SK-N-SH (cell line): Measurements from ENCODE around the gene RAB10. TPM values are rescaled to one million over a fixed set of nuclear protein-coding genes. Genes with fewer than 3 reads are reported as not detected.

Source experiments
- CTCF ChIA-PET: fragments of 300-600, 350-600 bp; formaldehyde crosslinking; extraction: SDS; loops from one replicate; lab custom pipeline; 2021; lab: Yijun Ruan, JAX
- POLR2A ChIA-PET: fragments of 350-600 bp; sonication (Branson Sonifier 250); formaldehyde crosslinking; extraction: SDS; loops from one replicate; lab custom pipeline; 2020; ENCODE audit warnings: antibody characterized with exemption, inconsistent platforms; lab: Yijun Ruan, JAX
- DNase-seq: peaks from one replicate; pipeline ENCODE4 v3.0.0; 2012
- H2AFZ ChIP-seq: fragments of 200-600 bp; sonication (generic); 2 replicates; pipeline ENCODE4 v1.8.1; 2016; ENCODE audit warnings: antibody characterized with exemption, mild to moderate bottlenecking, low read depth
- H3F3A ChIP-seq: fragments of 200-600 bp; sonication (generic); replicated peaks from 2 replicates; pipeline ENCODE3; 2016; ENCODE audit warnings: antibody characterized with exemption, mild to moderate bottlenecking; ENCODE audit not compliant: insufficient read depth
- H3K27ac ChIP-seq, 2 experiments: fragments of 200-500 bp in 1 of 2; fragments of 200-600 bp in 1 of 2; sonication (Bioruptor generic) in 1 of 2; sonication (generic), shearing (Covaris generic) in 1 of 2; 2 replicates each; pipeline versions ENCODE4 v1.5.1 to v1.6.1; 2014 to 2016; ENCODE audit warnings: low read depth in 2 of 2, inconsistent platforms in 1 of 2, low read length in 1 of 2, mild to moderate bottlenecking in 1 of 2, mixed read lengths in 1 of 2
- H3K27me3 ChIP-seq: fragments of 200-600 bp; sonication (generic), shearing (Covaris generic); 2 replicates; pipeline ENCODE4 v1.6.1; 2016; ENCODE audit warnings: mixed run types; ENCODE audit not compliant: insufficient read depth
- H3K36me3 ChIP-seq, 2 experiments: fragments of 200-500 bp in 1 of 2; fragments of 200-600 bp in 1 of 2; sonication (Bioruptor generic) in 1 of 2; sonication (generic) in 1 of 2; replicated peaks in 1 of 2; 2 replicates each; pipeline versions ENCODE3 to v1.5.1; 2014 to 2016; ENCODE audit warnings: low read length in 1 of 2, mild to moderate bottlenecking in 1 of 2; ENCODE audit not compliant: insufficient read depth in 2 of 2, control insufficient read depth in 1 of 2
- H3K4me1 ChIP-seq, 2 experiments: fragments of 200-500 bp in 1 of 2; fragments of 200-600 bp in 1 of 2; sonication (Bioruptor generic) in 1 of 2; sonication (generic), shearing (Covaris generic) in 1 of 2; 2 replicates each; pipeline versions ENCODE4 v1.5.1 to v1.6.1; 2014 to 2016; ENCODE audit warnings: low read depth in 1 of 2, low read length in 1 of 2, mixed run types in 1 of 2; ENCODE audit not compliant: insufficient read depth in 2 of 2, control insufficient read depth in 1 of 2
- H3K4me2 ChIP-seq: fragments of 200-600 bp; sonication (generic), shearing (Covaris generic); 2 replicates; pipeline ENCODE4 v1.6.1; 2017; ENCODE audit warnings: mixed run types
- H3K4me3 ChIP-seq, 2 experiments: fragments of 200-500 bp in 1 of 2; fragments of 200-600 bp in 1 of 2; sonication (Bioruptor generic) in 1 of 2; sonication (generic), shearing (Covaris generic) in 1 of 2; 2 replicates each; pipeline versions ENCODE4 v1.5.1 to v1.8.1; 2014 to 2016; ENCODE audit warnings: low read depth in 2 of 2, inconsistent platforms in 1 of 2, low read length in 1 of 2, mild to moderate bottlenecking in 1 of 2, mixed read lengths in 1 of 2, moderate library complexity in 1 of 2
- H3K79me2 ChIP-seq: fragments of 200-600 bp; sonication (generic); 2 replicates; pipeline ENCODE4 v1.8.1; 2017; ENCODE audit warnings: mild to moderate bottlenecking; ENCODE audit not compliant: insufficient read depth
- H3K9ac ChIP-seq: fragments of 200-600 bp; sonication (generic); 2 replicates; pipeline ENCODE4 v1.6.1; 2017; ENCODE audit warnings: mixed run types
- H3K9me2 ChIP-seq: fragments of 200-600 bp; sonication (generic); 2 replicates; pipeline ENCODE4 v1.6.1; 2017; ENCODE audit warnings: mixed run types
- H3K9me3 ChIP-seq: fragments of 200-600 bp; sonication (generic); 2 replicates; pipeline ENCODE4 v1.6.1; 2017; ENCODE audit warnings: mixed run types, mild to moderate bottlenecking, moderate library complexity
- H4K20me1 ChIP-seq: fragments of 200-600 bp; sonication (generic); 2 replicates; pipeline ENCODE4 v1.6.1; 2017; ENCODE audit warnings: mild to moderate bottlenecking, mixed run types; ENCODE audit not compliant: insufficient read depth
- CHD2 ChIP-seq: fragments of 150-350 bp; IDR thresholded peaks from 2 replicates; pipeline ENCODE4 v1.6.1; 2018; ENCODE audit warnings: low read length; ENCODE audit not compliant: partially characterized antibody
- ELF1 ChIP-seq: IDR thresholded peaks from 2 replicates; pipeline ENCODE4 v1.4.0; 2012
- EZH2phosphoT487 ChIP-seq: fragments of 200-600 bp; sonication (generic); IDR thresholded peaks from 2 replicates; pipeline ENCODE4 v1.6.1; 2017; ENCODE audit warnings: low read depth, mixed run types, mild to moderate bottlenecking, antibody characterized with exemption, moderate library complexity, borderline replicate concordance
- FOSL2 ChIP-seq: IDR thresholded peaks from 2 replicates; pipeline ENCODE4 v1.4.0; 2012; ENCODE audit warnings: low read depth, mild to moderate bottlenecking, moderate library complexity, borderline replicate concordance
- FOXJ3 ChIP-seq: sonication (generic); formaldehyde crosslinking; IDR thresholded peaks from 2 replicates; pipeline ENCODE4 v1.5.1; 2020; ENCODE audit warnings: mild to moderate bottlenecking, missing genetic modification reagents
- GABPA ChIP-seq: IDR thresholded peaks from 2 replicates; pipeline ENCODE4 v1.4.0; 2012; ENCODE audit warnings: low read depth, mild to moderate bottlenecking
- JUND ChIP-seq: IDR thresholded peaks from 2 replicates; pipeline ENCODE4 v1.4.0; 2012
- MEF2A ChIP-seq: IDR thresholded peaks from 2 replicates; pipeline ENCODE4 v1.4.0; 2012; ENCODE audit warnings: low read depth, borderline replicate concordance
- MXI1 ChIP-seq: IDR thresholded peaks from 2 replicates; pipeline ENCODE4 v1.6.1; 2012; ENCODE audit warnings: mild to moderate bottlenecking, low read depth, low read length, improper control_type of control experiment
- NFIC ChIP-seq: IDR thresholded peaks from 2 replicates; pipeline ENCODE4 v1.4.0; 2012; ENCODE audit warnings: borderline replicate concordance
- NRF1 ChIP-seq: IDR thresholded peaks from 2 replicates; pipeline ENCODE4 v1.6.1; 2012; ENCODE audit warnings: low read depth, mild to moderate bottlenecking, low read length
- POLR2AphosphoS5 ChIP-seq: IDR thresholded peaks from 2 replicates; pipeline ENCODE4 v1.6.1; 2012; ENCODE audit warnings: low read depth, low read length
- RAD21 ChIP-seq: IDR thresholded peaks from 2 replicates; pipeline ENCODE4 v1.6.1; 2012; ENCODE audit warnings: mild to moderate bottlenecking, low read length
- RXRA ChIP-seq: IDR thresholded peaks from 2 replicates; pipeline ENCODE4 v1.4.0; 2012; ENCODE audit warnings: low read depth, mild to moderate bottlenecking, borderline replicate concordance
- SIN3A ChIP-seq: IDR thresholded peaks from 2 replicates; pipeline ENCODE4 v1.6.1; 2012; ENCODE audit warnings: low read depth, mild to moderate bottlenecking, low read length, moderate library complexity, borderline replicate concordance
- TEAD4 ChIP-seq: IDR thresholded peaks from 2 replicates; pipeline ENCODE4 v1.4.0; 2012; ENCODE audit warnings: mild to moderate bottlenecking, borderline replicate concordance; ENCODE audit not compliant: insufficient read depth
- WGBS: methylation state at CpG from one replicate; pipeline ENCODE4 v1.1.6; 2017; ENCODE audit warnings: low lambda C conversion rate; 5-methylcytosine and 5-hydroxymethylcytosine counted together
- polyA plus RNA-seq, 3 experiments: library from polyadenylated mRNA; depleted of rRNA; stranded (reverse); fragments of >200 nt; gene quantifications; 2 replicates each; pipeline ENCODE4 v1.2.3, GENCODE V29; 2012
- TF ChIP-seq, protein P1 (sequence below): IDR thresholded peaks from 2 replicates; pipeline ENCODE4 v1.6.1; 2012; ENCODE audit warnings: mild to moderate bottlenecking, low read depth, low read length, moderate library complexity
- TF ChIP-seq, protein P2 (sequence below): IDR thresholded peaks from 2 replicates; pipeline ENCODE4 v1.4.0; 2012; ENCODE audit warnings: low read depth
- TF ChIP-seq, protein P3 (sequence below): fragments of 150-350 bp; IDR thresholded peaks from 2 replicates; pipeline ENCODE4 v1.6.1; 2016; ENCODE audit warnings: mild to moderate bottlenecking, low read depth, low read length
- TF ChIP-seq, protein P4 (sequence below): IDR thresholded peaks from 2 replicates; pipeline ENCODE4; 2012
- TF ChIP-seq, protein P5 (sequence below): fragments of 150-350 bp; IDR thresholded peaks from 2 replicates; pipeline ENCODE4 v1.6.1; 2017; ENCODE audit warnings: antibody characterized with exemption, low read length, low read depth, borderline replicate concordance

Gene RAB10
- polyA plus RNA-seq, 1 of the 3 experiments (the other 2 are of a cell fraction) = 47.5 TPM

DNA sequence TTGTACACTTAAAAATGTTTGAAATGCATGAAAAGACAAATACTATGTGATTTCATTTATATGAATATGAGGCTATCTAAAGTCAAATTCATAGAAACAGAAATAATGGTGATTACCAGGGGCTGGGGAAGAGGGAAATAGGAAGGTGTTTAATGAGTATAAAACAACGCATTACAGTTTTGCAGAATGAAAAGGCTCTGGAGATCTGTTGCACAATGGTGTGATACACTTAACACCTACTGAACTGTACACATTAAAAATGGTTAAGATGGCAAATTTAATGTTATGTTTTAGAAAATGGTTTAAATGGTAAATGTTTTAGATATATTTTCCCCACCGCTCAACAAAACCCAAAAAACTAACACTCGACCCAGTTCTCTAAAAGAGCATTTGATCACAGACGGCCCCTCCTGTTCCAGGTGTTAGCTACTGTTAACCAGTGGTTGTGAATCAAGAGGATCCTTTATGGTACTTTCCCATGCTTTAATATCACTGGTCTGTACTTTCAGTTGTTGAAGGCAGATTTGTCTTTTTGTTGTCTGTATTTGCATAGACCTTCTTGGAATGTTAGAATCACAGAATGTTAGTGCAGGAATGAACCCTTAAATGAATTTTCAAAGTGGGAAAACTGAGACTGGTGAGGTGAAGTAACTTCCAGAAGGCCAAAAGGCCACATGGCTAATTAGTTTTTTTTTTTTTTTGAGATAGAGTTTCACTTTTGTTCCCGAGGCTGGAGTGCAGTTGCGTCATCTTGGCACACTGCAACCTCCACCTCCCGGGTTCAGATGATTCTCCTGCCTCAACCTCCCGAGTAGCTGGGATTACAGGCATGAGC, 10.2 kb downstream of the RAB10 start (continued):
- TF ChIP-seq, protein P1, sequence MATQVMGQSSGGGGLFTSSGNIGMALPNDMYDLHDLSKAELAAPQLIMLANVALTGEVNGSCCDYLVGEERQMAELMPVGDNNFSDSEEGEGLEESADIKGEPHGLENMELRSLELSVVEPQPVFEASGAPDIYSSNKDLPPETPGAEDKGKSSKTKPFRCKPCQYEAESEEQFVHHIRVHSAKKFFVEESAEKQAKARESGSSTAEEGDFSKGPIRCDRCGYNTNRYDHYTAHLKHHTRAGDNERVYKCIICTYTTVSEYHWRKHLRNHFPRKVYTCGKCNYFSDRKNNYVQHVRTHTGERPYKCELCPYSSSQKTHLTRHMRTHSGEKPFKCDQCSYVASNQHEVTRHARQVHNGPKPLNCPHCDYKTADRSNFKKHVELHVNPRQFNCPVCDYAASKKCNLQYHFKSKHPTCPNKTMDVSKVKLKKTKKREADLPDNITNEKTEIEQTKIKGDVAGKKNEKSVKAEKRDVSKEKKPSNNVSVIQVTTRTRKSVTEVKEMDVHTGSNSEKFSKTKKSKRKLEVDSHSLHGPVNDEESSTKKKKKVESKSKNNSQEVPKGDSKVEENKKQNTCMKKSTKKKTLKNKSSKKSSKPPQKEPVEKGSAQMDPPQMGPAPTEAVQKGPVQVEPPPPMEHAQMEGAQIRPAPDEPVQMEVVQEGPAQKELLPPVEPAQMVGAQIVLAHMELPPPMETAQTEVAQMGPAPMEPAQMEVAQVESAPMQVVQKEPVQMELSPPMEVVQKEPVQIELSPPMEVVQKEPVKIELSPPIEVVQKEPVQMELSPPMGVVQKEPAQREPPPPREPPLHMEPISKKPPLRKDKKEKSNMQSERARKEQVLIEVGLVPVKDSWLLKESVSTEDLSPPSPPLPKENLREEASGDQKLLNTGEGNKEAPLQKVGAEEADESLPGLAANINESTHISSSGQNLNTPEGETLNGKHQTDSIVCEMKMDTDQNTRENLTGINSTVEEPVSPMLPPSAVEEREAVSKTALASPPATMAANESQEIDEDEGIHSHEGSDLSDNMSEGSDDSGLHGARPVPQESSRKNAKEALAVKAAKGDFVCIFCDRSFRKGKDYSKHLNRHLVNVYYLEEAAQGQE = no peak
- TF ChIP-seq FOSL2 (no peak), FOXJ3 (no peak), MEF2A (no peak), CHD2 (no peak), TEAD4 (no peak), RAD21 (no peak), JUND (no peak), SIN3A (no peak)

DNA sequence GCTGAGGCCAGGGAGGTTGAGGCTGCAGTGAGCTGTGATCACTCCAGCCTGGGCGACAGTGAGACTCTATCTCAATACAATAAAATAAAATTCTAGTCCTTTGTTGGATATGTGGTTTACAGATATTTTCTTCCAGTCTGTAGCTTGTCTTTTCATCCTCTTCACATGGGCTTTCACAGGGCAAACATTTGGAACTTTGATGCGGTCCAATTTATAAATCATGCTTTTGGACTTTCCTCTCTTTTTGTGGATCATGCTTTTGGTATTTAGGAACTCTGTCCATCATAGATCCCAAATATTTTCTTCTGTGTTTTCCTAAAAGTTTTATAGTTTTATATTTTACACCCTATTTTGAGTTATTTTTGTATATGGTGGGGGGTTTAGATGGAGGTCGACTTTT, 14.9 kb downstream of the RAB10 start:
- ChIA-PET POLR2A (interaction anchor here (0.8 kb wide), 1 partner anchor 14 kb away, joined by 3 read pairs; no protein-coding TSS in a partner anchor), CTCF (interaction anchor here (0.9 kb wide), 1 partner anchor 13 kb away, joined by 4 read pairs; no protein-coding TSS in a partner anchor)
- no peak for DNase-seq
- TF ChIP-seq RXRA = no peak
- TF ChIP-seq, protein P2, sequence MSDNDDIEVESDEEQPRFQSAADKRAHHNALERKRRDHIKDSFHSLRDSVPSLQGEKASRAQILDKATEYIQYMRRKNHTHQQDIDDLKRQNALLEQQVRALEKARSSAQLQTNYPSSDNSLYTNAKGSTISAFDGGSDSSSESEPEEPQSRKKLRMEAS = no peak
- TF ChIP-seq JUND = no peak
- no peak for TF ChIP-seq MEF2A
- TF ChIP-seq EZH2phosphoT487 = no peak
- no peak for TF ChIP-seq RAD21
- no peak for TF ChIP-seq NRF1
- no peak for TF ChIP-seq ELF1
- TF ChIP-seq NFIC = no peak
- no peak for TF ChIP-seq CHD2
- TF ChIP-seq GABPA = no peak
- no peak for TF ChIP-seq POLR2AphosphoS5
- TF ChIP-seq, protein P3, sequence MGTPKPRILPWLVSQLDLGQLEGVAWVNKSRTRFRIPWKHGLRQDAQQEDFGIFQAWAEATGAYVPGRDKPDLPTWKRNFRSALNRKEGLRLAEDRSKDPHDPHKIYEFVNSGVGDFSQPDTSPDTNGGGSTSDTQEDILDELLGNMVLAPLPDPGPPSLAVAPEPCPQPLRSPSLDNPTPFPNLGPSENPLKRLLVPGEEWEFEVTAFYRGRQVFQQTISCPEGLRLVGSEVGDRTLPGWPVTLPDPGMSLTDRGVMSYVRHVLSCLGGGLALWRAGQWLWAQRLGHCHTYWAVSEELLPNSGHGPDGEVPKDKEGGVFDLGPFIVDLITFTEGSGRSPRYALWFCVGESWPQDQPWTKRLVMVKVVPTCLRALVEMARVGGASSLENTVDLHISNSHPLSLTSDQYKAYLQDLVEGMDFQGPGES = no peak
- TF ChIP-seq MXI1 = no peak
- TF ChIP-seq, protein P4, sequence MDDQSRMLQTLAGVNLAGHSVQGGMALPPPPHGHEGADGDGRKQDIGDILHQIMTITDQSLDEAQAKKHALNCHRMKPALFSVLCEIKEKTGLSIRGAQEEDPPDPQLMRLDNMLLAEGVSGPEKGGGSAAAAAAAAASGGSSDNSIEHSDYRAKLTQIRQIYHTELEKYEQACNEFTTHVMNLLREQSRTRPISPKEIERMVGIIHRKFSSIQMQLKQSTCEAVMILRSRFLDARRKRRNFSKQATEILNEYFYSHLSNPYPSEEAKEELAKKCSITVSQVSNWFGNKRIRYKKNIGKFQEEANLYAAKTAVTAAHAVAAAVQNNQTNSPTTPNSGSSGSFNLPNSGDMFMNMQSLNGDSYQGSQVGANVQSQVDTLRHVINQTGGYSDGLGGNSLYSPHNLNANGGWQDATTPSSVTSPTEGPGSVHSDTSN = no peak
- TF ChIP-seq, protein P5, sequence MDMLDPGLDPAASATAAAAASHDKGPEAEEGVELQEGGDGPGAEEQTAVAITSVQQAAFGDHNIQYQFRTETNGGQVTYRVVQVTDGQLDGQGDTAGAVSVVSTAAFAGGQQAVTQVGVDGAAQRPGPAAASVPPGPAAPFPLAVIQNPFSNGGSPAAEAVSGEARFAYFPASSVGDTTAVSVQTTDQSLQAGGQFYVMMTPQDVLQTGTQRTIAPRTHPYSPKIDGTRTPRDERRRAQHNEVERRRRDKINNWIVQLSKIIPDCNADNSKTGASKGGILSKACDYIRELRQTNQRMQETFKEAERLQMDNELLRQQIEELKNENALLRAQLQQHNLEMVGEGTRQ = no peak
- TF ChIP-seq FOSL2 = no peak
- TF ChIP-seq SIN3A = no peak

More for the DNA sequence above, 14.9 kb downstream of the RAB10 start:
- H3K4me1 ChIP-seq = peaks cover 0 to 10% of the 10 kb centered on the region in 2 experiments; a peak in 1 of 4 replicates
- WGBS = 88% methylated on average over 3 of the region's 3 CpGs
- peaks cover 100% of the 10 kb centered on the region for H3K79me2 ChIP-seq
- H3K4me2 ChIP-seq = peak overlapping the region; percentile 37; the same call in 1 of the 2 replicates
- H4K20me1 ChIP-seq = peaks cover 98% of the 10 kb centered on the region
- H3K9me2 ChIP-seq = no peaks in the 10 kb centered on the region
- no peak overlapping the region for H3K27ac ChIP-seq
- H2AFZ ChIP-seq = no peak overlapping the region
- peaks cover 0 to 16% of the 10 kb centered on the region in 2 experiments for H3K36me3 ChIP-seq
- H3K4me3 ChIP-seq = no peak overlapping the region
- H3K9me3 ChIP-seq = no peaks in the 10 kb centered on the region
- H3K27me3 ChIP-seq = no peaks in the 10 kb centered on the region
- H3F3A ChIP-seq = peaks cover 17% of the 10 kb centered on the region
- no peak overlapping the region for H3K9ac ChIP-seq
